Kidney (tissue), 14 donors: ENCODE results near the gene UPF1. TPM values are rescaled to one million over a fixed set of nuclear protein-coding genes. Genes with fewer than 3 reads are reported as not detected.
A peak's percentile ranks its signal among the peaks of the same experiment; 100 is the strongest.
"Not testable (repeated sequence)": the region's sequence is repeated elsewhere in the genome, so short reads cannot be mapped to it uniquely, and the experiment has no call there.

ENCODE experiments used
- DNase-seq, 5 donors: peaks; one replicate each; pipeline ENCODE4 v3.0.0-alpha.2; 2013 to 2020
- FAIRE-seq: peaks from 2 replicates; lab custom pipeline; 2012; peaks lifted over from hg19 to GRCh38; lab: Jason Lieb, UNC
- H3K27ac ChIP-seq, 2 donors: one replicate each; pipeline ENCODE4 v1.7.0; 2013; ENCODE audit warnings: low read depth in 2 of 2, low read length in 2 of 2, inconsistent platforms in 1 of 2
- H3K27me3 ChIP-seq: one replicate; pipeline ENCODE4 v1.7.1; 2013; ENCODE audit warnings: low read length, inconsistent platforms; ENCODE audit not compliant: control insufficient read depth, insufficient read depth
- H3K36me3 ChIP-seq, 3 donors: one replicate each; pipeline versions ENCODE4 v1.7.0 to v1.7.1; 2013; ENCODE audit warnings: low read length in 3 of 3, control low read depth in 1 of 3, inconsistent platforms in 1 of 3; ENCODE audit not compliant: insufficient read depth in 3 of 3, control insufficient read depth in 2 of 3
- H3K4me1 ChIP-seq, 3 donors: one replicate each; pipeline versions ENCODE4 v1.7.0 to v1.7.1; 2013; ENCODE audit warnings: low read length in 3 of 3, inconsistent platforms in 1 of 3, low read depth in 1 of 3; ENCODE audit not compliant: control insufficient read depth in 2 of 3, insufficient read depth in 2 of 3
- H3K4me3 ChIP-seq, 3 donors: one replicate each; pipeline versions ENCODE4 v1.7.0 to v1.8.1; 2013; ENCODE audit warnings: low read length in 3 of 3, control low read depth in 1 of 3, inconsistent platforms in 1 of 3
- H3K9ac ChIP-seq, 3 donors: one replicate each; pipeline versions ENCODE4 v1.7.0 to v1.7.1; 2013; ENCODE audit warnings: low read length in 3 of 3, control low read depth in 1 of 3, inconsistent platforms in 1 of 3
- H3K9me3 ChIP-seq, 3 donors: one replicate each; pipeline versions ENCODE4 v1.7.0 to v1.7.1; 2013; ENCODE audit warnings: low read length in 3 of 3, control low read depth in 1 of 3, inconsistent platforms in 1 of 3; ENCODE audit not compliant: control insufficient read depth in 2 of 3, insufficient read depth in 1 of 3
- intact Hi-C: fragments of 100-400 bp; cut with DNase I; formaldehyde crosslinking; loops from one replicate; pipeline ENCODE4 v1.11.1; 2022
- polyA plus RNA-seq: library from polyadenylated mRNA; stranded (reverse); fragments of 350-450 nt; fragmentation: Illumina TruSeq; extraction: RNeasy Lipid Tissue Mini Kit (QIAGEN cat#74804); gene quantifications from one replicate; pipeline ENCODE4 v1.2.3, GENCODE V29; 2014; ENCODE audit warnings: low read depth, low replicate concordance; ENCODE audit not compliant: insufficient read depth
- total RNA-seq: library from RNA; stranded (reverse); fragmentation: NEBNext Ultra II Directional; extraction: Animal tissue kit (Norgen Biotek cat#: 25700); gene quantifications from one replicate; pipeline ENCODE4 v1.2.1, GENCODE V29; 2021
- TF ChIP-seq, protein P1 (sequence below): IDR thresholded peaks from 3 replicates; pipeline ENCODE4 v1.5.1; 2012; ENCODE audit warnings: mild to moderate bottlenecking, moderate library complexity, borderline replicate concordance; ENCODE audit not compliant: insufficient read depth; ENCODE audit errors: extremely low read depth
- donor health status: control.
- donor health status: control.
- donor health status: control.
- donor health status: control.
- donor health status: control.
- donor health status: DM: yes; HTN: yes; CAD: no.
- donor health status: Normal renal cell carcinoma (clear cell type).

The UPF1 gene
- total and polyA plus RNA-seq, 2 donors from 2014 or later = 34.2 to 70.1 TPM

DNA sequence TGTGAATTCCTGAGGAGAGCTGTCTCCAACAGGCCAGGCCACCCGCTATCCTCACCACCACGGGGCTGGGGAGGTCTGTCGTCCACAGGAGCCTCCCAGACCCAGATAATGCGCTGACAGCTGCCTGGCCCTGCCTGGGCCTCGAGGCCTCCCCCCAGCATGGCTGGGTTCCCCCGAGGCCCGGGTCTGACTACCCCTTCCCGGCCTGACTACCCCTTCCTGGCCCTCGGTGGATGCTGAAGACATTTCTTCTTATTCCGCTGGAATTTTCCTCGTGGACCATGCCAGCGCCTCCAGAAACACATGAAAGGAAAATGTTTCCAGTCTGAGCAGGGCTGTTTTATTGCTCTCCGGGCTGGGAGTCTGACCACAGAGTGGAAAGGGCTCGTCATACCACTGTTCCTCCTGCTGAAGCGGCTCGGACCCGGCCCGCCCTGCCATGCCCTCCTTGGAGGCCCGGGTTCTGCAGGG is 23.9 kb upstream of the UPF1 start:
- FAIRE-seq (no peak), DNase-seq (no peak)
- Histone ChIP-seq H3K27me3 (no peaks in the 10 kb centered on the region), H3K4me3 (no peak overlapping the region), H3K9ac (no peak overlapping the region), H3K36me3 (no peaks in the 10 kb centered on the region), H3K27ac (no peak overlapping the region), H3K4me1 (no peaks in the 10 kb centered on the region), H3K9me3 (no peaks in the 10 kb centered on the region)
- TF ChIP-seq, protein P1, sequence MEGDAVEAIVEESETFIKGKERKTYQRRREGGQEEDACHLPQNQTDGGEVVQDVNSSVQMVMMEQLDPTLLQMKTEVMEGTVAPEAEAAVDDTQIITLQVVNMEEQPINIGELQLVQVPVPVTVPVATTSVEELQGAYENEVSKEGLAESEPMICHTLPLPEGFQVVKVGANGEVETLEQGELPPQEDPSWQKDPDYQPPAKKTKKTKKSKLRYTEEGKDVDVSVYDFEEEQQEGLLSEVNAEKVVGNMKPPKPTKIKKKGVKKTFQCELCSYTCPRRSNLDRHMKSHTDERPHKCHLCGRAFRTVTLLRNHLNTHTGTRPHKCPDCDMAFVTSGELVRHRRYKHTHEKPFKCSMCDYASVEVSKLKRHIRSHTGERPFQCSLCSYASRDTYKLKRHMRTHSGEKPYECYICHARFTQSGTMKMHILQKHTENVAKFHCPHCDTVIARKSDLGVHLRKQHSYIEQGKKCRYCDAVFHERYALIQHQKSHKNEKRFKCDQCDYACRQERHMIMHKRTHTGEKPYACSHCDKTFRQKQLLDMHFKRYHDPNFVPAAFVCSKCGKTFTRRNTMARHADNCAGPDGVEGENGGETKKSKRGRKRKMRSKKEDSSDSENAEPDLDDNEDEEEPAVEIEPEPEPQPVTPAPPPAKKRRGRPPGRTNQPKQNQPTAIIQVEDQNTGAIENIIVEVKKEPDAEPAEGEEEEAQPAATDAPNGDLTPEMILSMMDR = no peak
- intact Hi-C loops = no loop called here

DNA sequence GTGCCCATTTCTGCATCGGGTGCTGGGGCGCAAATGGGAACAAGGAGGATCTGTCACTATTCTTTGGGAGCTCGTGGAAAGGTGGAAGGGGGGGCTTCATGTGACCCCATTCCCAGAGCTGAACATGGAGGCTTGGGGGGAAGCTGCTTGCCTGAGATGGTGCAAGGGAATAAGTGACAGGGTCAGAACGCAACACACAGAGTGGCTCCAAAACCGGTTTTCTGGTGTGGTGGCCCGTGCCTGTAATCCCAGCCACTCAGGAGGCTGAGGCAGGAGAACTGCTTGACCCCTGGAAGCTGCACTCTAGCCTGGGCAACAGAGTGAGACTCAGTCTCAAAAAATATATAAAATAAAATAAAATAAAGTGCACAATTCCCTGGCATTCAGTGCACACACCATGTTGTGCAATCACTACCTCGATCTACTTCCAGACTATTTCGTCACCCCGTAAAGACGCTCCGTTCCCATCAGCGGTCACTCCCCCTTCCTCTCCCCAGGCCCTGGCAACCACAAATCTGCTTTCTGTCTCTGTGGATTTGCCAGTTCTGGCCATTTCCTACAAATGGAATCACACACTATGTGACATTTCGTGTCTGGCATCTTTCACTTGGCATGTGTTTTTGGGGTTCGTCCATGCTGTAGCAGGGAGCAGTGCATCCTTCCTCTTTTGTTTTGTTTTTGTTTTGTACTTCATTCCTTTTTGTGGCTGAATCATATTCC is 22.4 kb upstream of the UPF1 start:
- Histone ChIP-seq H3K36me3 (no peaks in the 10 kb centered on the region), H3K4me1 (no peaks in the 10 kb centered on the region), H3K9ac (no peak overlapping the region), H3K9me3 (no peaks in the 10 kb centered on the region), H3K27ac (no peak overlapping the region), H3K4me3 (no peak overlapping the region), H3K27me3 (no peaks in the 10 kb centered on the region)
- TF ChIP-seq, protein P1 = no peak
- no peak for DNase-seq
- FAIRE-seq = no peak
- intact Hi-C loops = no loop called here

DNA sequence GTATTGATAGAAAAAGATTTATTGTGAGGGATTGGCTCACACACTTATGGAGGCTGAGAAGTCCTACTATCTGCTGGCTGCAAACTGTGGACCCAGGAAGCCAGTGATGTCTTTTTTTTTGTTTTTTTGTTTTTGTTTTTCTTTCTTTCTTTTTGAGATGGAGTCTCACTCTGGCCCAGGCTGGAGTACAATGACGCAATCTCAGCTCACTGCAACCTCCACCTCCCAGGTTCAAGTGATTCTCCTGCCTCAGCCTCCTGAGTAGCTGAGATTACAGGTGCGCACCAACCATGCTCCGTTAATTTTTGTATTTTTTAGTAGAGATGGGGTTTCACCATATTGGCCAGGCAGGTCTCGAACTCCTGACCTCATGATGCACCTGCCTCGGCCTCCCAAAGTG is 20.1 kb upstream of the UPF1 start:
- H3K9me3 ChIP-seq, H3K36me3 ChIP-seq, FAIRE-seq, intact Hi-C loops, H3K27ac ChIP-seq, DNase-seq, H3K27me3 ChIP-seq, H3K4me3 ChIP-seq, H3K4me1 ChIP-seq, H3K9ac ChIP-seq: not testable (repeated sequence)

DNA sequence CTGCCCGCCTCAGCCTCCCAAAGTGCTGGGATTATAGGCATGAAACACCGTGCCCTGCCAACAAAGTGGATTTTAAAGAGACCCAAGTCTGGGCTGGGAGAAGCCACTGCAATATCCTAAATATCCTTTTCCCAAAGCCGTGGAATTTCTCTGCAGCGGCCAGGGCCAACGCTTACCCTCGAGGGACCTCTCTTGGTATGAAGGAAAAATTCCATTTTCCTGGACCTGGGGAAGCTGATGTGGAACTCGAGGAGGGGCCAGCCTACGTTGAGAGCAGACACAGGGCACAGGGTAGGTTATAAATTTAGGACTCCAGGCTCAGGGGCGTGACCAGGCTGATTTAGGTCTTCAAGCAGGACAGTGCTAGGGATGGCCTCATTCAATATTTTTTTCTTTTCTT is 17.7 kb upstream of the UPF1 start:
- H3K27me3 ChIP-seq = no peaks in the 10 kb centered on the region
- FAIRE-seq (no peak), DNase-seq (peak in 1 of 5 donors; percentile 36)
- intact Hi-C loops = no loop called here
- no peaks in the 10 kb centered on the region for H3K36me3 ChIP-seq
- H3K4me3 ChIP-seq = no peak overlapping the region
- no peak overlapping the region for H3K9ac ChIP-seq
- TF ChIP-seq, protein P1 = no peak
- no peaks in the 10 kb centered on the region for H3K4me1 ChIP-seq
- H3K27ac ChIP-seq = no peak overlapping the region
- no peaks in the 10 kb centered on the region for H3K9me3 ChIP-seq
